Mesothelial cell of epicardium (in vitro differentiated cells): Measurements from ENCODE around the gene ABCB8. TPM values are rescaled to one million over a fixed set of nuclear protein-coding genes. Genes with fewer than 3 reads are reported as not detected.
"Not testable (repeated sequence)": the region's sequence is repeated elsewhere in the genome, so short reads cannot be mapped to it uniquely, and the experiment has no call there.

Source experiments
- DNase-seq, 2 experiments: peaks; one replicate each; pipeline ENCODE4 v3.0.0; 2021; ENCODE audit warnings: low spot score in 2 of 2; ENCODE audit not compliant: unreplicated experiment in 2 of 2
- H3K27ac Mint-ChIP-seq: 2 replicates; pipeline ENCODE4 v1.8.0; 2021; ENCODE audit warnings: mixed read lengths
- H3K27me3 Mint-ChIP-seq: 2 replicates; pipeline ENCODE4 v1.8.0; 2021; ENCODE audit warnings: low read depth, mixed read lengths
- H3K36me3 Mint-ChIP-seq: 2 replicates; pipeline ENCODE4 v1.8.0; 2021; ENCODE audit warnings: mixed read lengths
- H3K4me1 Mint-ChIP-seq: 2 replicates; pipeline ENCODE4 v1.8.0; 2021; ENCODE audit warnings: mixed read lengths
- H3K4me3 Mint-ChIP-seq: 2 replicates; pipeline ENCODE4 v1.8.0; 2021; ENCODE audit warnings: mild to moderate bottlenecking, moderate library complexity, mixed read lengths
- H3K9me3 Mint-ChIP-seq: 2 replicates; pipeline ENCODE4 v1.8.0; 2021; ENCODE audit warnings: mixed read lengths
- total RNA-seq: library from RNA; stranded (reverse); gene quantifications from 3 replicates; pipeline ENCODE4 v1.2.1, GENCODE V29; 2021
- TF ChIP-seq, protein P1 (sequence below): fragments of 200-600 bp; sonication (generic); IDR thresholded peaks from one replicate; pipeline ENCODE4 v1.5.0; 2021; ENCODE audit warnings: antibody characterized with exemption; ENCODE audit not compliant: unreplicated experiment

ABCB8 gene
- total RNA-seq, 1 donor from 2014 or later, result 40.7 TPM

GRCh38 chr7:151035026-151035717 is 6.9 kb downstream of the ABCB8 start:
- no peak overlapping the region for H3K4me3 Mint-ChIP-seq
- no peaks in the 10 kb centered on the region for H3K27me3 Mint-ChIP-seq
- peaks cover 16% of the 10 kb centered on the region for H3K4me1 Mint-ChIP-seq
- no peaks in the 10 kb centered on the region for H3K9me3 Mint-ChIP-seq
- TF ChIP-seq, protein P1, sequence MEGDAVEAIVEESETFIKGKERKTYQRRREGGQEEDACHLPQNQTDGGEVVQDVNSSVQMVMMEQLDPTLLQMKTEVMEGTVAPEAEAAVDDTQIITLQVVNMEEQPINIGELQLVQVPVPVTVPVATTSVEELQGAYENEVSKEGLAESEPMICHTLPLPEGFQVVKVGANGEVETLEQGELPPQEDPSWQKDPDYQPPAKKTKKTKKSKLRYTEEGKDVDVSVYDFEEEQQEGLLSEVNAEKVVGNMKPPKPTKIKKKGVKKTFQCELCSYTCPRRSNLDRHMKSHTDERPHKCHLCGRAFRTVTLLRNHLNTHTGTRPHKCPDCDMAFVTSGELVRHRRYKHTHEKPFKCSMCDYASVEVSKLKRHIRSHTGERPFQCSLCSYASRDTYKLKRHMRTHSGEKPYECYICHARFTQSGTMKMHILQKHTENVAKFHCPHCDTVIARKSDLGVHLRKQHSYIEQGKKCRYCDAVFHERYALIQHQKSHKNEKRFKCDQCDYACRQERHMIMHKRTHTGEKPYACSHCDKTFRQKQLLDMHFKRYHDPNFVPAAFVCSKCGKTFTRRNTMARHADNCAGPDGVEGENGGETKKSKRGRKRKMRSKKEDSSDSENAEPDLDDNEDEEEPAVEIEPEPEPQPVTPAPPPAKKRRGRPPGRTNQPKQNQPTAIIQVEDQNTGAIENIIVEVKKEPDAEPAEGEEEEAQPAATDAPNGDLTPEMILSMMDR, result no peak
- peaks cover 5% of the 10 kb centered on the region for H3K36me3 Mint-ChIP-seq
- H3K27ac Mint-ChIP-seq, result no peak overlapping the region
- no peak for DNase-seq

GRCh38 chr7:151035902-151036301 is 7.7 kb downstream of the ABCB8 start:
- peaks cover 17% of the 10 kb centered on the region for H3K4me1 Mint-ChIP-seq
- peaks cover 5% of the 10 kb centered on the region for H3K36me3 Mint-ChIP-seq
- no peak overlapping the region for H3K4me3 Mint-ChIP-seq
- TF ChIP-seq, protein P1, result no peak
- H3K27ac Mint-ChIP-seq, result no peak overlapping the region
- no peak for DNase-seq
- no peaks in the 10 kb centered on the region for H3K27me3 Mint-ChIP-seq
- H3K9me3 Mint-ChIP-seq, result no peaks in the 10 kb centered on the region

DNA sequence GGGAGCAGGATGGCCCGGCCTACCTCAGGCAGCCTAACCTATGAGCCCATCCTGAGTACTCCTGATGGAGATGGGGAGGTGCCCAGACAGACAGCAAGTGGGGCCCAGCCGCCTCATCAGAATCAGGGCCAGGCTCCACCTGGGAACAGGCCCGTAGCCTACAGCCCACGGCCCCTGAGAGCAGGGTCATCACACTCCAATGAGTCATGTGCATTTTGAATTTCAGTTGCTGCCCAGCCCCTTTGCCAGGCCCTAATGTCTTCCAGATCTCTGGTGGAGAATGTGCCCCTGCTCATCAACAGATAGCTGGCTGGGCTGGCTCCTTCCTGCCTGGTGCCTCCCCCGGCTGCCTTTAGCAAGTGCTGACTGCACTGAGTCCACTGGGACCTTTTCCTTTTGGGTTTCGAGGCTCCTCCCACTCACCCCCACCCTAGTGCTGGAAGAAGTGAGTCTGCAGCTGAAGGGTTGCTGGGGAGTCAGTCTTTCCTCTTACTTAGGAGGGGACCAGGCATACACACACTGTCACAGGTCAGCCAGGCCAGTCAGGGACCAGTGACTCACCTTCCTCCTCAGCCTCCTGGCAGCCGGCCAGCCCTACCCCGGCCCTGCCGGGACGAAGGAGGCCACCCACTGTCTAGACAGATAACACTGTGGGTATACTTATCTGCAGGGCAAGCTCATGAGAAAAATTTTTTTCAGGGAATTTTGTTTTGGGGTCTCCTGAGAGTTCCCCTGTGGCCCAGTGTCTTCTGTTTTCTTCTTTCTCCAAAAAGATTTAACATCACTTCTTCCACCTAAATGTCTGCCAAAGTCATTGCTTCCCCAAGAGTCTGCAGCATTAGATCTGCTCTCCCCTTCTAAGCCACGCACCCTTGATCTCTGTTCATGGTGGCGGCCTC is 10.9 kb downstream of the ABCB8 start:
- Mint-ChIP-seq H3K36me3 (peaks cover 13% of the 10 kb centered on the region), H3K27me3 (no peaks in the 10 kb centered on the region), H3K4me1 (peaks cover 17% of the 10 kb centered on the region), H3K27ac (peak overlapping the region; percentile 89), H3K4me3 (no peak overlapping the region), H3K9me3 (no peaks in the 10 kb centered on the region)
- peak in 1 of 2 experiments; percentile 67 for DNase-seq
- TF ChIP-seq, protein P1, result no peak

GRCh38 chr7:151039850-151040548 is 11.7 kb downstream of the ABCB8 start:
- TF ChIP-seq, protein P1, result no peak
- Mint-ChIP-seq H3K36me3 (peaks cover 15% of the 10 kb centered on the region), H3K27ac (peak overlapping the region; percentile 89), H3K9me3 (no peaks in the 10 kb centered on the region), H3K4me3 (no peak overlapping the region), H3K27me3 (no peaks in the 10 kb centered on the region), H3K4me1 (peaks cover 17% of the 10 kb centered on the region)
- DNase-seq, result no peak

DNA sequence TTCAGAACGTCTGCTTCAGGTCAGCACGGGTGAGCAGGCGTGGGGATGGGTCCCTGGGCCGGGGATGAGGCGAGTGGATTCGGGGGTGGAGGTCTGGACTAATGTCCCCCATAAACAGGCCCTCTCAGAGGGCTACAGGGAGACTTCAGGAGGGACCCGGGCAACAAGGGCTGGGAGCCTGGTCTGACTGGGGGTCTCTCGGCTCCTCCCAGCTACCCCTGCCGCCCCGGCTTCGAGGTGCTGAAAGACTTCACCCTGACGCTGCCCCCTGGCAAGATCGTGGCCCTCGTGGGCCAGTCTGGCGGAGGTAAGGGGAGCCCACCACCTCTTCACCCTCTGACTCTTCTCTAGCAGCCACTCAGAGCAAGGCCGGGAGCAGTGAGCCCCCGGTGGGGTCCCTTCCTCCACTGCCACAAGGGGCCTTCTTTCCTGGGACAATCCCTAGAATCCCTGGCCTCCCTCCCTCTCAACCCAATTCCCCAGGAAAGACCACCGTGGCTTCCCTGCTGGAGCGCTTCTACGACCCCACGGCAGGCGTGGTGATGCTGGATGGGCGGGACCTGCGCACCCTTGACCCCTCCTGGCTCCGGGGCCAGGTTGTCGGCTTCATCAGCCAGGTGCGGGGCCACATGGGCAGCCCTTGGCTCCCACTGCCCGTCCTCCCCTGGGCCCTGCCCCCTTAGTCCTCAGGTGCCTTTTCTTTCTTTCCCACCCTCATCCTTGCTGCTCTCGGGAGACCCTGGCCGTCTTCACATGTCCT is 12.5 kb downstream of the ABCB8 start:
- TF ChIP-seq, protein P1, result no peak
- peaks cover 15% of the 10 kb centered on the region for H3K36me3 Mint-ChIP-seq
- peak overlapping the region; percentile 21 for H3K27ac Mint-ChIP-seq
- no peak overlapping the region for H3K4me3 Mint-ChIP-seq
- DNase-seq, result no peak
- H3K9me3 Mint-ChIP-seq, result no peaks in the 10 kb centered on the region
- H3K27me3 Mint-ChIP-seq, result no peaks in the 10 kb centered on the region
- H3K4me1 Mint-ChIP-seq, result peaks cover 17% of the 10 kb centered on the region

- H3K27me3 Mint-ChIP-seq, DNase-seq, H3K4me3 Mint-ChIP-seq, H3K9me3 Mint-ChIP-seq, H3K36me3 Mint-ChIP-seq, H3K27ac Mint-ChIP-seq: not testable (repeated sequence)
- H3K4me1 Mint-ChIP-seq, result peaks cover 26% of the 10 kb centered on the region
These were observed 15.2 kb downstream of the ABCB8 start for GRCh38 chr7:151043449-151043848.
